OCI-LY1 (cell line): ENCODE measurements around the gene LPCAT3.
A peak's percentile ranks its signal among the peaks of the same experiment; 100 is the strongest.

ENCODE experiments used
- H2AFZ ChIP-seq: fragments of 200-600 bp; sonication (generic), shearing (Covaris generic); 2 replicates; pipeline ENCODE4 v1.6.0; 2014; ENCODE audit warnings: antibody characterized with exemption, mild to moderate bottlenecking, low read length
- H3F3A ChIP-seq: fragments of 200-600 bp; sonication (generic), shearing (Covaris generic); 2 replicates; pipeline ENCODE4 v1.6.0; 2014; ENCODE audit warnings: mild to moderate bottlenecking, antibody characterized with exemption, low read length, moderate library complexity; ENCODE audit not compliant: insufficient read depth
- H3K27ac ChIP-seq: fragments of 200-600 bp; sonication (generic); 2 replicates; pipeline ENCODE4 v1.5.1; 2014; ENCODE audit warnings: low read length, mixed run types, mild to moderate bottlenecking, low read depth; ENCODE audit not compliant: poor library complexity, severe bottlenecking
- H3K27me3 ChIP-seq: fragments of 200-600 bp; sonication (generic); 2 replicates; pipeline ENCODE4 v1.6.0; 2014; ENCODE audit warnings: antibody characterized with exemption, mild to moderate bottlenecking, low read length, moderate library complexity; ENCODE audit not compliant: insufficient read depth
- H3K36me3 ChIP-seq: fragments of 200-600 bp; sonication (generic); 2 replicates; pipeline ENCODE4 v1.6.1; 2014; ENCODE audit warnings: mild to moderate bottlenecking, antibody characterized with exemption, low read length, moderate library complexity, mixed read lengths; ENCODE audit not compliant: insufficient read depth
- H3K4me1 ChIP-seq: fragments of 200-600 bp; sonication (generic); 2 replicates; pipeline ENCODE4 v1.5.1; 2014; ENCODE audit warnings: mild to moderate bottlenecking, low read length, moderate library complexity; ENCODE audit not compliant: insufficient read depth, severe bottlenecking
- H3K4me2 ChIP-seq: fragments of 200-600 bp; sonication (generic), shearing (Covaris generic); 2 replicates; pipeline ENCODE4 v1.6.1; 2014; ENCODE audit warnings: low read length
- H3K4me3 ChIP-seq: fragments of 200-600 bp; sonication (generic); 2 replicates; pipeline ENCODE4 v1.5.1; 2014; ENCODE audit warnings: low read length, low read depth, mild to moderate bottlenecking, mixed read lengths; ENCODE audit not compliant: poor library complexity, severe bottlenecking
- H3K79me2 ChIP-seq: fragments of 200-600 bp; shearing (Covaris generic); 2 replicates; pipeline ENCODE4 v1.6.1; 2016; ENCODE audit warnings: mixed run types, low read length, mixed read lengths; ENCODE audit not compliant: insufficient read depth
- H3K9ac ChIP-seq: fragments of 200-600 bp; sonication (generic), shearing (Covaris generic); 2 replicates; pipeline ENCODE4 v1.6.1; 2014; ENCODE audit warnings: mild to moderate bottlenecking, low read length, mixed read lengths
- H3K9me2 ChIP-seq: fragments of 200-600 bp; sonication (generic), shearing (Covaris generic); 2 replicates; pipeline ENCODE4 v1.6.1; 2014; ENCODE audit warnings: low read depth, mild to moderate bottlenecking, low read length, mixed read lengths
- H3K9me3 ChIP-seq: fragments of 200-600 bp; shearing (Covaris generic); 2 replicates; pipeline ENCODE4 v1.6.1; 2014; ENCODE audit warnings: low read length, mixed read lengths
- H4K20me1 ChIP-seq: fragments of 200-600 bp; sonication (generic), shearing (Covaris generic); 2 replicates; pipeline ENCODE4 v1.6.0; 2016; ENCODE audit warnings: mild to moderate bottlenecking, low read length; ENCODE audit not compliant: insufficient read depth
- EZH2 ChIP-seq: fragments of 200-600 bp; sonication (generic), shearing (Covaris generic); IDR thresholded peaks from 2 replicates; pipeline ENCODE4 v1.8.0; 2017; ENCODE audit warnings: borderline replicate concordance, mixed run types, mild to moderate bottlenecking, antibody characterized with exemption, low read length, moderate library complexity, mixed read lengths
- TF ChIP-seq, protein P1 (sequence below): fragments of 200-600 bp; sonication (generic), shearing (Covaris generic); IDR thresholded peaks from 2 replicates; pipeline ENCODE4 v1.5.1; 2017; ENCODE audit warnings: mild to moderate bottlenecking, antibody characterized with exemption, low read length, moderate library complexity, mixed read lengths

LPCAT3 gene

DNA sequence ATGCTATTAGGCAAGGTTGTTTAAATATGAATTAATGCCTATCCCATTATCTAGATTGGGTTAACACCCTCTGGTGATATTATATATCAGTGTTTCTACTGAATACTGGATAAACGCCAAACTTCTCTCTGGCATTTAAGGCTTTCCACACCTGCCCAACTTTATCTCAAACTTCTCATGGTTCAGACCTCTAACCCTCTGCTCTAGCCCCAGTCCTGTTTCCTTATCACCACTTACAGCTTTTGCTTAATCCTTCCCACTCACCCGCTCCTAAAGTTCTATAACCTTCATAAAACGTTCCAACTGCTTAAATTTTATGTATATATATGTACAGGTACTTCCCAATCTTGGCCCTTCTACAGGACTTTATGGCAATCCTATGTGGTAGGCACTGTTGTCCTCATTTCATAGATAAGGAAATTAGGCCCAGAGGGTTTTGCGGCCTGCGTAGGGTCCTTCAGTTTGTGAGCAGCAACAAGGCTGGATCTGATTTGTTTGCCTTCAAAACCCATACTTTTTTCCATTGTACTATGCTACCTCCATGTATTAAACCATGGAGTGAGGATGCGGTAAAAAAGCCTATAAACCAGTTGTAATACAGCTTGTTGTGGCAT is 1.2 kb downstream of the LPCAT3 start:
- Histone ChIP-seq H3K9me2 (no peaks in the 10 kb centered on the region), H3F3A (no peaks in the 10 kb centered on the region), H3K27me3 (no peaks in the 10 kb centered on the region), H3K9me3 (no peaks in the 10 kb centered on the region), H3K4me1 (peaks cover 27% of the 10 kb centered on the region), H3K9ac (peak overlapping the region; percentile 82), H3K79me2 (peaks cover 7% of the 10 kb centered on the region), H4K20me1 (no peaks in the 10 kb centered on the region), H3K36me3 (peaks cover 6% of the 10 kb centered on the region; the same call in 1 of the 2 replicates), H3K4me3 (peak overlapping the region; percentile 72), H2AFZ (no peak overlapping the region), H3K4me2 (peak overlapping the region; percentile 74), H3K27ac (no peak overlapping the region)
- TF ChIP-seq EZH2, result no peak
- TF ChIP-seq, protein P1, sequence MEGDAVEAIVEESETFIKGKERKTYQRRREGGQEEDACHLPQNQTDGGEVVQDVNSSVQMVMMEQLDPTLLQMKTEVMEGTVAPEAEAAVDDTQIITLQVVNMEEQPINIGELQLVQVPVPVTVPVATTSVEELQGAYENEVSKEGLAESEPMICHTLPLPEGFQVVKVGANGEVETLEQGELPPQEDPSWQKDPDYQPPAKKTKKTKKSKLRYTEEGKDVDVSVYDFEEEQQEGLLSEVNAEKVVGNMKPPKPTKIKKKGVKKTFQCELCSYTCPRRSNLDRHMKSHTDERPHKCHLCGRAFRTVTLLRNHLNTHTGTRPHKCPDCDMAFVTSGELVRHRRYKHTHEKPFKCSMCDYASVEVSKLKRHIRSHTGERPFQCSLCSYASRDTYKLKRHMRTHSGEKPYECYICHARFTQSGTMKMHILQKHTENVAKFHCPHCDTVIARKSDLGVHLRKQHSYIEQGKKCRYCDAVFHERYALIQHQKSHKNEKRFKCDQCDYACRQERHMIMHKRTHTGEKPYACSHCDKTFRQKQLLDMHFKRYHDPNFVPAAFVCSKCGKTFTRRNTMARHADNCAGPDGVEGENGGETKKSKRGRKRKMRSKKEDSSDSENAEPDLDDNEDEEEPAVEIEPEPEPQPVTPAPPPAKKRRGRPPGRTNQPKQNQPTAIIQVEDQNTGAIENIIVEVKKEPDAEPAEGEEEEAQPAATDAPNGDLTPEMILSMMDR, result no peak

DNA sequence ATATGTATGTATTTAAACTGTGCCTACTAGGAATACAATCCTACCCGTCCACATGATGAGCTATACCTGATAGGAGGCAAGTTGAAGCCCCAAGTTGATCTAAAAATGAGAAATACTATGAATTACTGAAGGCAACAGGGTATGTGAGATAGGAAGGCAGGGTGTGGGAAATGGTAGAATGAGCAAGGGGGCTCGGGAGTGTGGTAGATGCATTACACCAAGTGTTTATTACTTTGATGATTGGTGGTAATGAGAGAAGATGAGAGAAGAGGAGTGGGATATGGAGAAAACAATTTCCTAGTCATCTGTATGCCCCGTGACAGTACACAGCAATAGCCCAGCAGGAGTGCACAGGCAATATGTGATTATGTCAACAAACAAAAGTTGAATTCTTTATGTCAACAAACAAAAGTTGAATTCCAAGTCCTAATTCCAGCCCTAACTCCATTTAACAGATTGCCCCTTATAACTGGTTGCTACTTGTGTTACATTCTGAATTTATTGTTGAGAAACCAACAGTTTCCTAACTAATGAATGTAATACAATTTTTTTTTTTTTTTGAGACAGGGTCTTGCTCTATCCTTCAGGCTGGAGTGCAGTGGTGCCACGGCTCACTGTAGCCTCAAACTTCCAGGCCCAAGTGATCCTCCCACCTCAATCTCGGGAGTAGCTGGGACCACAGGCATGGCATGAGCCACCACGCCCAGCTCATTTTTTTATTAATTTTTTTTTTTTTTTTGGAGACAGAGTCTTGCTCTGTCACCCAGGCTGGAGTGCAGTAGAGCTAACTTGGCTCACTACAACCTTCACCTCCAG is 2.5 kb downstream of the LPCAT3 start:
- no peak overlapping the region for H3K4me3 ChIP-seq
- H2AFZ ChIP-seq, result no peak overlapping the region
- no peak for TF ChIP-seq EZH2
- TF ChIP-seq, protein P1, result no peak
- no peaks in the 10 kb centered on the region for H4K20me1 ChIP-seq
- peaks cover 7% of the 10 kb centered on the region for H3K79me2 ChIP-seq
- 0 out of 2 replicates have a peak overlapping the region, but pooled peaks have one; percentile 8 for H3K4me2 ChIP-seq
- no peaks in the 10 kb centered on the region for H3K9me2 ChIP-seq
- no peak overlapping the region for H3K27ac ChIP-seq
- no peak overlapping the region for H3K9ac ChIP-seq
- peaks cover 7% of the 10 kb centered on the region; the same call in 1 of the 2 replicates for H3K36me3 ChIP-seq
- H3K9me3 ChIP-seq, result no peaks in the 10 kb centered on the region
- H3F3A ChIP-seq, result no peaks in the 10 kb centered on the region
- peaks cover 27% of the 10 kb centered on the region for H3K4me1 ChIP-seq
- no peaks in the 10 kb centered on the region for H3K27me3 ChIP-seq

DNA sequence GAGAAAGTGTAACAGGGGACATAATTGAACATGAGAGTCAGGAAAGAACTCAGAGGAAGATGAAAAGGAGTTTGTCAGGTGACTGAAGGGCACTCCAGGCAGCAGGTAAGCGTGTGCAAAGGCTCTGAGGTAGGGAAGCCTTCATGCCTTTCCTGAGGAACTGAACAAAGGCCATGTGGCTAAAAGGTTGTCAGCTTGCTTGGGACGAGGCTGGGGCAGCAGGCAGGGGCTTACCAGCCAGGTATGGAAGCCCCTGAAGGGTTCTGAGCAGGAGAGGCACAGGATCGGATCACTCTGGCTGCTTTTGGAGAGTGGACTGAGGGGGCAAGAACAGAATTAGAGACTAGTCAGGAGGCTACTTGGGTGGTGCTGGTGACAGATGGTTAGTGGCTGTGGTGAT is 5.2 kb downstream of the LPCAT3 start:
- Histone ChIP-seq H3K9me2 (no peaks in the 10 kb centered on the region), H3F3A (no peaks in the 10 kb centered on the region), H3K9me3 (no peaks in the 10 kb centered on the region), H3K9ac (no peak overlapping the region), H3K4me2 (no peak overlapping the region), H3K27ac (no peak overlapping the region), H3K4me1 (peaks cover 22% of the 10 kb centered on the region), H3K4me3 (no peak overlapping the region), H3K27me3 (no peaks in the 10 kb centered on the region), H2AFZ (no peak overlapping the region), H3K36me3 (peaks cover 19% of the 10 kb centered on the region; the same call in 1 of the 2 replicates), H3K79me2 (peaks cover 7% of the 10 kb centered on the region), H4K20me1 (no peaks in the 10 kb centered on the region)
- TF ChIP-seq, protein P1, result no peak
- no peak for TF ChIP-seq EZH2
